SK-MEL-5 (cell line): Measurements from ENCODE around the gene SPARC. TPM values are rescaled to one million over a fixed set of nuclear protein-coding genes. Genes with fewer than 3 reads are reported as not detected.

ENCODE experiments used
- DNase-seq: peaks from one replicate; pipeline ENCODE4 v3.0.0-alpha.2; 2016; ENCODE audit warnings: low read depth, low spot score
- in situ Hi-C: cut with HindIII; loops from 2 replicates; pipeline ENCODE4 v1.10.0; 2016; ENCODE audit warnings: low sequenced_read_pairs, high pct_unique_total_duplicates, low pct_unique_long_range_greater_than_20kb
- total RNA-seq: library from RNA; depleted of rRNA; stranded (reverse); fragments of >200 nt; shearing (Covaris generic); gene quantifications from 2 replicates; pipeline ENCODE4 v1.2.3, GENCODE V29; 2014

SPARC gene
- total RNA-seq, 1 experiment from 2014 or later: 1,245 TPM

GRCh38 chr5:151647320-151647861, 39.3 kb downstream of the SPARC start:
- no peak for DNase-seq
- in situ Hi-C loops: no loop called here

DNA sequence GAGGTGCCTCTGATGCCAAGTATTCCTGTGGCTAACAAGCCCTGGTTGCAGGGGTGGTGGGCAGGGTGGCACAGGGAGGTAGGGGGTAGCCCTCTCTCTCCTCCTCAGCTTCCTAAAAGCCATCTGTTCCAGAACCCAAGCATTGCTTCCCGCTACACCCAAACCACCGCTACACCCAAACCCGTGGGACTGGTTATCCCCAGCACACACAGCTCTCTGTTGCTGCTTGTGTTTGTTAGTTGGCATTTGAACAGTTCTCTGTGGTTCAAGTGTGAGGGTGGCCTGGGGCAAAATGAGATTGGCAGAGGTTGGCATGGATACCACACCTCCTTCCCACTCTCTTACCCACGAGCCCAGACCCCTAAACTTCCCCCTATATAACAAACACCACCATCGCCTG, 40.4 kb downstream of the SPARC start:
- in situ Hi-C loops: no loop called here
- DNase-seq: no peak

- in situ Hi-C loops: no loop called here
- DNase-seq: no peak
Observed at GRCh38 chr5:151643388-151643787, 43.3 kb downstream of the SPARC start.

DNA sequence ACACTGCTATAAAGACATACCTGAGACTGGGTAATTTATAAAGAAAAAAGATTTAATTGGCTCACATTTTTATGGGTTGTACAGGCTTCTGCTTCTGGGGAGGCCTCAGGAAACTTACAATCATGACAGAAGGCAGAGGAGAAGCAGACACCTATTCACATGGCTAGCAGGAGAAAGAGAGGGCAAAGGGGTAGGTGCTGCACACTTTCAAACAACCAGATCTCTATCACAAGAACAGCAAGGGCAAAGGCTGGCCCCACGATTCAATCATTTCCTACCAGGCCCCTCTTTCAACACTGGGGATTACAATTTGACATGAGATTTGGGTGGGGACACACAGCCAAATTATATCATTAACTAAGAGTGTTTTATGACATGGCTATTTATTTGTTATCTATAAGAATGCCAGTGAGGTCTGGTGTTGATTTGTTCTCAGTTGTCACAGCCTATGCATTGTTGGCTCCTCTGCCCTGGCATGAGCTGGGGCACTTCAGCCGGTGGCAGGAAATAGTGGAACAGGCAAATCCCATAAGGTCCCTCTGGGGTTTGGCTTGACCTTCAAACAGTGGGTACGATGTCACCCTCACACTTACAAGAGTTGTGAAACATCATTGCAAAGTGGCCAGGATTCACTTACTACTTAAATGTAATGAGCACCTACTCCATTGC, 44.1 kb downstream of the SPARC start:
- no peak for DNase-seq
- in situ Hi-C loops: no loop called here

DNA sequence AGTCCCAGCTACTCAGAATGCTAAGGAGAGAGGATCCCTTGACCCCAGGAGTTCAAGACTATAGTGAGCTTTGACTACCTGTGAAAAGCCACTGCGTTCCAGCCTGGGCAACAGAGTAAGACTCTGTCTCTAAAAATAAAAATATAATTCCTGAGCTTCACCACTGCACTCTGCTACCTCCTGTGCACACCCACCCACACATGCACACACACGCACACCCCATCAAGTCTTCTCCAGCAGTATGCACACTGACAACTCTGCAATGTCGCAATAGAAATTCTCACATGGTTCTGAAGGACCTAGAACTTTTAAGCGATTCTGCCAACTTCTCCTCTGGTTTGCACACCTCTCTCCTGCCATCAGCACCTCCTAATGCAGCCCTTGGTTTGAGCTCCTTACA, 48.1 kb downstream of the SPARC start:
- in situ Hi-C loops: no loop called here
- no peak for DNase-seq

DNA sequence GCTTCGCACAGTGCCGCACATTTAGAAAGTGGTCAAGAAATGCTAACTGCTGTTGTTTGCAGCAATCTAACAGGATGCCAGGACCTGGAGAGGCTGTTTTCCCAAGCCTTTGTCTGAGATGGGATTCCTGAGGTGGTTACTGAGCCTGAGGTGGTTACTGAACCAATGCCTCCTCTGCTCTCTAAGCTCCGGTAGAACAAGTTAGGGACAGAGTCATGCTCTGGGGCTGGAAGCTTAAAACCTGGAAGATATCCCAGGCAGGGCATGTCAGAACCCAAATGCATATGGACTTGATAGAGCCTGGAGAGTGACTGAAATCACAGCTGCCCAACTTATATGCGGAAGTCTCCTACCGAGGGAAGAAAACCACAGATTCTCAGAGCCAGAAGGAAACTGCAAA, 49.0 kb downstream of the SPARC start:
- no peak for DNase-seq
- in situ Hi-C loops: no loop called here

- in situ Hi-C loops: no loop called here
Observed at GRCh38 chr5:151633892-151634291, 52.8 kb downstream of the SPARC start.

GRCh38 chr5:151632941-151633340, 53.8 kb downstream of the SPARC start:
- no peak for DNase-seq
- in situ Hi-C loops: no loop called here

More at GRCh38 chr5:151633892-151634291, 52.8 kb downstream of the SPARC start:
- DNase-seq: no peak

DNA sequence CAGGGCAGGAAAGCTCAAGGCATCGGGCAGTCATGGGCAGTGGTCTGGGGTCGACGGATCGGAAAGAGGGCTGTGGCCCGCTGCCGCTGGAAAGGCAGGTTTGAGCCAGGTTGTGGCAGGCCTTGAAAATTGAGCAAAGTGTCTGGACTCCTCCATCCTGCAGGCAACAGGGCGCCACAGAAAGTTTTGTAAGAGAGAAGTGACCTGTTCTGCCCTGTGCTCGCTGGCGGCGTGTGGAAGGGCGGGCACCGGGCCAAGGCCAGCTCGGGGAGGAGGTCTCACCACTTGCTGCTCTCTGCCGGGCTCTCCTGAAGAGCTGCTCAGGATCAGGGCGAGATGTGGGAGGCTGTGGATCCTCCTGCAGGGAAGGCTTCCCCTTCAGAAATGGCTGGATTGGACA, 54.2 kb downstream of the SPARC start:
- in situ Hi-C loops: no loop called here
- DNase-seq: no peak

DNA sequence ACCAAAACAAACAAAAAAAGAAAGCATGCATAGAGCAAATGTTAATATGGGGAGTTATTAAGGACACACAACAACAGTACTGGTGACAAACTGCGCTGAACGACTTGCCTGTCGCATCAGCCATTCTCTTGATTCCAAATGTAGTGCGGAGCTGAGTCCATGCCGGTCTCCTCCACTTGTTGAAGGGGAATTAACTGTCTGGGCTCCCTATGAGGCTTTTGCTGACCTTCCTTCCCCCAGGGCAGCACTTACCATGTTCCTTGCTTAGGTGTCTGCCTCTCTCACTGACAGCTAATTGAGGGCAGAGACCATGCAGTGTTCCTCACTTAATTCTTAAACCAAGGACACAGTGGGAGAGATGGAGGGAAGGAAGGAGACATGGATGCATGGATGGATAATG, 54.8 kb downstream of the SPARC start:
- DNase-seq: no peak
- in situ Hi-C loops: no loop called here

DNA sequence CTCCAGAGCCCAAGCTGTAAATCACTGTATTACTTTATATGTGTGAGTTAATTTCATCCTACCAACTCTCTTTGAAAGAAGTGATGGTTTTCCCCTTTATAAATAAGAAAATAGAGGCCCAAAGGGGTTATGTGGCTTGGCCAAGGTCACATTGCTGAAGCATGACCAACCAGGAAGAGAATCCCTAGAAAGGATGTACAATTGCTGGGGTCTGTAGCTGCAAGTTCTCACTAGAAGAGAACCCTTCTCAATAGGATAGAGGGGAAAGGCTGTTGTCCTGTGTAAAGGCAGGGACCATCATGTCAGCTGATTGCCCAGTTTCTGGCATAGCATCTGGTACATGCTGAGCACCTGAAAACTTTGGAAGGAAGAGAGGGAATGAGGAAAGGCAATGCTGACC, 56.6 kb downstream of the SPARC start:
- DNase-seq: no peak
- in situ Hi-C loops: no loop called here

DNA sequence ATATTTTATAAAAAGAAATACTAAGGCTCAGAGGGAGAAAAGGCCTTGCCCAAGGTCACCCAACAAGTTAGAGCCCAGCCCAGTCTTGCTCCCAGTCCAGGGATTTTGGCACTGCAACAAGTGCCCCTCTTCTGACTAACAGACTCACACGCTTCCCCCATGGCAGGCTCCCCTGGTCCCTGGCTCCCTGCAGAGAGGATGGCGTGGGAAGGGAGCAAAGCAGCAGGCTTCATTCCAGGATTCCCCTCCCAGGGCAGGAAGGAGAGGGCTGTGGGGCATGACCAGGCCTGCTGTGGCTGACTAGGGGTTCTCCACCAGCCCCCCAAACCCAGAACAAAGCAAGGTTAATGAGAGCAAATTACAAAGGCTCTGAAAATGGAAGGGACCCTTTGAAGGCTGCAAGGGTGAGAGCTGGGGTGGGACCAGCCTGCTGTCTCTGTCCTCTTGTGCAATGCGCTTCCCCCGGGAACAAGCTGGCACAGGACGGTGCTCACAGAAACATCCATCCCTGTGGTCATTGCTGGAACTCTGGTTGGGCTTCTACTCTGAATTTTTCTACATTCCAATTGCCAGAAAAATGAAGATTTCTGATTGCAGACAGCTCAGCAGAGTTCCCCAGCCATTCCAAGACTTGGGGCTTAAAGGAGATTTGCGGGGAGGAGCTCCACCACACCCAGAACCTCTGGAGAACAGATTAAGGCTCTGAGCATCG, 58.4 kb downstream of the SPARC start:
- in situ Hi-C loops: no loop called here
- no peak for DNase-seq

DNA sequence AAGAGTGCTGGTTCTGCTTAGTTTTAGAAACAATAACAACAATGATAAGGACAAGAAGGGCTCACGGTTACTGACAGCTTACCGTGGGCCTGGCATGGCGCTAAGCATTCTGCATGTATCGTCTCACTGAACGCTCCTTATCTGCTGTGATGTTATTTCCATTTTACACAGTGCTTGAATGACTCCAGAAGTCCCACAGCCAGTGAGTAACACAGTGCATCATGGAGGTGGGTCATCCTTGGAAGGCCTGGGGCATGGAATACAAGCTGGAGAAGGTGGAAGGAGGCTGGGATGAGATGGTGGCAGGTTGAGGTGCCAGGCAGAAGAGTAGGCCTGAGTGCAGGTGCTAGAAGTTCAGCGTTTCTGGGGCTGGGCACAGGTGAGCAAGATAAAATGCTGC, 59.1 kb downstream of the SPARC start:
- in situ Hi-C loops: no loop called here
- DNase-seq: no peak

GRCh38 chr5:151625285-151625684, 61.4 kb downstream of the SPARC start:
- in situ Hi-C loops: no loop called here
- DNase-seq: no peak

GRCh38 chr5:151624476-151624875, 62.2 kb downstream of the SPARC start:
- in situ Hi-C loops: no loop called here

GRCh38 chr5:151622367-151623088, 64.2 kb downstream of the SPARC start:
- in situ Hi-C loops: no loop called here
- no peak for DNase-seq

More at GRCh38 chr5:151624476-151624875, 62.2 kb downstream of the SPARC start:
- DNase-seq: no peak

DNA sequence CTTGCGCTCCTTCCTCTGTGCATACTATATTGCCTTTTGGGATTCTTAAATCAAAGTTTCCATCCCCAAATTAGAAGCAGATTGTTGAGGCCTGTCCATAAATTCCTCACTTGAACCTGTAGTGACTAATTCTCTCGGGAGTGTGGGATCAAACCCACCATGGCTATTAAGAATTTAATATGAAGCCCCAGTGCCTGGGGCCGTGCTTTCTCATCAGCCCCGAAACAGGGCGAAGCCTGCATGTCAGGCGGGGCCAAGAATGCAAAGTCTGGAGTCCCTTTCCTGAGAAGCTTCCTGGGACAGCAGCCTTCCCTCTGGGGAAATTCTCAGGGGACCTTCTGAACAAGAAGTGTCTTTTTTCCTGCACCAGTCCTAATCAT, 66.3 kb downstream of the SPARC start:
- peak; percentile 8 for DNase-seq
- in situ Hi-C loops: no loop called here

DNA sequence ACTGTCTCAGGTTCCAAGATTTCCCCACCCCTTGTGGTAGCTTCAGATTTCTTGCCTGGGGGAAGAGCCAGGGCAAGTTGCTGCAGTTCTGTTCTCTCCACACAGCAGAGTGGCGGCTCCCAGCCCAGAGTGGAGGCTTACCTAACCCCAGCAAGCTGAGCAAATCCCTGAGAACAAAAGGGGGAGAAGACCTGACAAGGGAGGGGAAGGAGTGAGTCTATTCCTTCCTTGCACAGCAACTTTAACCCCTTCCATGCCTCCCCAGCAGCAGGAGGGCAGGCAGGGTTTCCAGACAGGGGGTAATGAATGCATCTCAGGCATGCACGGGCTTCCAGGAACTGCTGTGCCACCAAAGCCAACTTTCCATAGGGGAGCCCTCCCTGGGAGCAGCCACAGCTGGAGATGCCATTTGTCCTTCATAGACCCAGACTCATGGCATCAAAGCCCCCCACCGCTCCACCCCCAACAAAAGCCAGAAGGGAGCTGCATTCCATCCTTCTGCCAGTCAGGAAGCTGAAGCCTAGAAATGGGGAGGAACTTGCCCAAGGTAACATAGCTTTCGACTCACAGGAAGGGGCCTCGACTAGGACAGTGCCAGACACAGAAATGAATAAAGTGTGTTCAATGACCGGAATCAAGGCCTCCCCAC, 66.8 kb downstream of the SPARC start:
- in situ Hi-C loops: no loop called here
- DNase-seq: peak; percentile 16
